ENCODE data around the gene RNF220.
"Not testable (repeated sequence)": the region's sequence is repeated elsewhere in the genome, so short reads cannot be mapped to it uniquely, and the experiment has no call there.

The RNF220 gene

DNA sequence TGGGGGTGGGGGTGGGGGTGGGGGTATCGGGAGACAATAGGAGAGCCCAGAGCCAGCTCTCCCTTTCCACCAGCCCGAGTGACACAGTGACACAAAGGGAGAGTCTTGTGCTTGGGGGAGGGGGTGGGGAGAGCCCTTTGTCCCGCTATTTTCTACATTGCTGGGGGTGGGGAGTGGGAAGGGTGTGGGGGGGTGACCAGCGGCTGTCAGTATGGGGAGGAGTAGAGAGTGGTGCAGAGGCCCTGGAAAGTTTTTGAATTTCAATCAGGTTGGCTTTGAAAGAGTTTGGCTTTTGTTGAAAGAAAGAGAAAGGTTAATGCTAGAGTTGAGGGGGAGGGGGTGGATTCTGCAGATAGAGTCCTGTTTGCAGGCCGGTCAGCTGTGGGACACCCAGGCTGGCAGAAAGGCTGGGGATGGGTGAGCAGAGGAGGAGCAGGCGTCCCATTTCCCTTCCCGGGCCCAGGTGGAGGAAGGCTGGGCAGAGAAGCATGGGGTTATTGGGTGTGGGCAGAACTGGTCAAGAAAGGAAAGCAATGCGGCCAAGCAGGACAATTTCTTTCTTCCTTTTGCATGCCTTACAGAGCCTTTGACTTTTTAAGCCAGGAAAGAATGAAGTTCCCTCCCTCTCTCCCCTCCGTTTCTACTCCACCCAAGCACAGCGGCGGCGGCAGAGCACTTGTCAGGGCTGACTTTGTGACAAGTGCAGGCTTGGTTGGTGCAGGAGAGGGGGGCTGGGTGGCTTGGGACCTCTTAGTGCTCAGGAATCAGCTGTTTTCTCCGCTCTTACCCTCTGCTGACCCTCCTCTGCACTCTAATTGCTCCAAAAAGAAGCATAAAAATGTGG lies 96.2 kb downstream of the RNF220 start:
- Histone ChIP-seq H3K27me3 (ENCODE audit: low read depth, low read length) (peaks cover 3% of the 10 kb centered on the region), H3K27ac (ENCODE audit: low read length) (no peak overlapping the region), H3K9me3 (ENCODE audit: control insufficient read depth in 1 of 2, low read length in 2 of 2) (no peaks in the 10 kb centered on the region), H3K36me3 (ENCODE audit: control insufficient read depth in 1 of 2, insufficient read depth in 2 of 2, low read length in 2 of 2) (no peaks in the 10 kb centered on the region), H3K4me3 (ENCODE audit: low read depth in 1 of 2, low read length in 2 of 2) (no peak overlapping the region), H3K4me1 (ENCODE audit: control insufficient read depth in 1 of 2, insufficient read depth in 2 of 2, low read length in 2 of 2) (peaks cover 0 to 4% of the 10 kb centered on the region in 2 donors)

DNA sequence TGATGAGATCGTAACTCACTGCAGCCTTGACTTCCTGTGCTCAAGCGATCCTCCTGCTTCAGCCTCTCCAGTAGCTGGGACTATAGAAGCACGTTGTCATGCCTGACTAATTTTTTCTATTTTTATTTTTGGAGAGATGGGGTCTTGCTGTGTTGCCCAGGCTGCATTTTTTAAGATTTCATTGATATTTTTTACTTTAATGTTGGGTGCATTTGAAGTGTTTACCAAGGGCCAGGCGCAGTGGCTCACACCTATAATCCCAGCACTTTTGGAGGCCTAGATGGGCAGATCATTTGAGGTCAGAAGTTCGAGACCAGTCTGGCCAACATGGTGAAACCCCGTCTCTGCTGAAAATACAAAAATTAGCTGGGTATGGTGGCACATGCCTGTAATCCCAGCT lies 97.8 kb downstream of the RNF220 start:
- not testable (repeated sequence) for H3K9me3 ChIP-seq (ENCODE audit: control insufficient read depth in 1 of 2, low read length in 2 of 2); H3K36me3 ChIP-seq (ENCODE audit: control insufficient read depth in 1 of 2, insufficient read depth in 2 of 2, low read length in 2 of 2); H3K4me1 ChIP-seq (ENCODE audit: control insufficient read depth in 1 of 2, insufficient read depth in 2 of 2, low read length in 2 of 2); H3K27me3 ChIP-seq (ENCODE audit: low read depth, low read length); H3K27ac ChIP-seq (ENCODE audit: low read length); H3K4me3 ChIP-seq (ENCODE audit: low read depth in 1 of 2, low read length in 2 of 2)

DNA sequence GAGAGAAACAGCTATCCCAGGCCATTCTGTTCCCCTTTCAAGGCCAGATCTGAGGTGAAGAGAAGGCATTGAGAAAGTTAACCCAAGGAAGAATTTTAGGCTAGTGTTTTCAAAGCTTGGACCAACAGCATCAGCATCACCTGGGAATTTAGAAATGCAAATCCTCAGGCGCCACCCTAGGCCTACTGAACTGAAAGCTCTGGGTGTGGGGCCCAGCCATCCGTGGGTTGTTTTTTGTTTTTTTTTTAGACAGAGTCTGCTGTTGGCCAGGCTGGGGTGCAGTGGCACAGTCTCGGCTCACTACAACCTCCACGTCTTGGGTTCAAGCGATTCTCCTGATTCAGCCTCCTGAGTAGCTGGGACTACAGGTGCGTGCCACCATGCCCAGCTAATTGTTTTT lies 98.6 kb downstream of the RNF220 start:
- Histone ChIP-seq H3K36me3 (ENCODE audit: control insufficient read depth in 1 of 2, insufficient read depth in 2 of 2, low read length in 2 of 2) (no peaks in the 10 kb centered on the region), H3K27ac (ENCODE audit: low read length) (no peak overlapping the region), H3K4me3 (ENCODE audit: low read depth in 1 of 2, low read length in 2 of 2) (no peak overlapping the region), H3K9me3 (ENCODE audit: control insufficient read depth in 1 of 2, low read length in 2 of 2) (no peaks in the 10 kb centered on the region), H3K27me3 (ENCODE audit: low read depth, low read length) (peaks cover 3% of the 10 kb centered on the region), H3K4me1 (ENCODE audit: control insufficient read depth in 1 of 2, insufficient read depth in 2 of 2, low read length in 2 of 2) (peaks cover 0 to 4% of the 10 kb centered on the region in 2 donors)

DNA sequence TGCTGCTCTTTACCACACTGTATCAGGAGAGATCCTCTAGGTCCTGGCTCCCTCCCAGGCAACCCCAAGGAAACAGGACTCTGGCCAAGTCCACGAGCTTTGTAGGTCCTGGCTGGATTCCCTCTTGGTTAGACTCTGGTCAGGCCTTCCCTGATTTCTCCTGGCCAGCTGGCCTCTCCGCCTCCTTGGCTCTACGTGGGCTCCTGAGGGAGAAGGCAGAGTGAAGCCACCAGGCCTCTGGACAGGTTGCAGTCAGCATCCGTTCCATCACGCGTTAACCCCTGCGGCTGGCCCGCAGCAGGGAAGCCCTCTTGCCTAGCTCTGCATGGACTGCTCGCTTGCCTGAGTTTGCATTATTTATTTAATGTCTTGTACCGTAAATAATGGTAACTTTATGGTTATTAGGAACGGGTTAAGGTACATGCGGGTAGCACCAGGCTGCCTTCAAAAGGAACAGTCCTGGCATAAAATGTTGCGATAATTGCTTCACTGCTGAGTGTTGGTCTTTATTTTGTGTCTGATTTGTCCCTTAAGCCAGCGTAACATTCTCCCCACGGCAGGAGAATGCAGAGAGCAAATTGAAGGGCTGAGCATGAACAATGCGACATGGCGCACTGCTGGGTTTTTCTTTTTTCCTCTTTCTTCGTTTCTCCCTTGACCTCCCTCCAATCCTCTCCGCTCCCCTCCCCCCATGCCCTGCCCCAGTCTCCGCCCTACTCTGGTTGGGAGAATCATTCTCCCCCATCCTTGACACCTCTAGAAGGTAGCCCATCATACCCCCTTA lies 100.3 kb downstream of the RNF220 start:
- Histone ChIP-seq H3K36me3 (ENCODE audit: control insufficient read depth in 1 of 2, insufficient read depth in 2 of 2, low read length in 2 of 2) (no peaks in the 10 kb centered on the region), H3K9me3 (ENCODE audit: control insufficient read depth in 1 of 2, low read length in 2 of 2) (no peaks in the 10 kb centered on the region), H3K27ac (ENCODE audit: low read length) (no peak overlapping the region), H3K4me3 (ENCODE audit: low read depth in 1 of 2, low read length in 2 of 2) (no peak overlapping the region), H3K27me3 (ENCODE audit: low read depth, low read length) (no peaks in the 10 kb centered on the region), H3K4me1 (ENCODE audit: control insufficient read depth in 1 of 2, insufficient read depth in 2 of 2, low read length in 2 of 2) (peaks cover 0 to 4% of the 10 kb centered on the region in 2 donors)

DNA sequence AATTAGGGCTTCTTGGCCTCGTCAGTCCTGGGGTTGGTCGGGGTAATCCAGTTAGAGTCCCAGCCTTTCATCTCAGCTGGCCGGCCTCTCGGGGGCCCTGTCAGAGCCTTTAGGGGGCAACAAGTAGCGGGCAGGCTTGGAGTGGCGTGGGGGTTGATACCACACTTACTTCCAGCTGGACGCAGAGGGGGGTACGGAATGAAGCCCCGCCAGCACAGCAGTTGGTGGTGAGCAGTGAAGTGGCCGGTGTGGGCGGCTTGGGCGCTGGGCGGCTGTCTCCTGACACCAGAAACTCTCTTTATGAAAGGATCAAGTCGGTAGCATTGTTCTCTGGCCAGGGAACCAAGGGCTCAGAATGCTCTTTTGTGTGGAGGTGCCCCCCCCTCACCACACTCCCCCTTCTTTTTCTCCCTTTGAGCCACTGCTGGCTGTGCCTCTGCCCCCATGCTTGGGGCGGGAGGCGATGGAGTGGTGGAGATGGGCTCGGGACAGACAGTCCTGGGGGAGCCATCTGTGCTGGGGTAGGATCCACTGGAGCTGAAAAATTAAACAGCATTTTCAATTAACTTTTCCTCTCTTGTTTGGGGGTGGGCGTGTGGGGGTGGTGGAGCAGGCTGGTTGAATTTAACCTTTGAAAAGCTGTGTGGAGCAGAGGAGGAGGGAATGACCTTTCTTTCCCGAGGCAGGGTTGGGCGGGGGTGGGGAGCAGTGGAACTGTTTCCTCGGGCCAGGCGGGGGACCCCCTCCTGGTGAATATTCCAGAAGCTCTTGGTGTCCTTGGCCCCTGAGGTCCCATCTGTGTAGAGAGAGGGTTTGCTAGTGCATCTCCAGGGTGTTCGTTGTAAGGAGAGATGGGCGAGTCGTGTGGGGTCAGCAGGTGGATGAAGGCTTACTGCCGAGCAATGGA lies 102.7 kb downstream of the RNF220 start:
- Histone ChIP-seq H3K27ac (ENCODE audit: low read length) (no peak overlapping the region), H3K9me3 (ENCODE audit: control insufficient read depth in 1 of 2, low read length in 2 of 2) (no peaks in the 10 kb centered on the region), H3K27me3 (ENCODE audit: low read depth, low read length) (no peaks in the 10 kb centered on the region), H3K4me3 (ENCODE audit: low read depth in 1 of 2, low read length in 2 of 2) (no peak overlapping the region), H3K36me3 (ENCODE audit: control insufficient read depth in 1 of 2, insufficient read depth in 2 of 2, low read length in 2 of 2) (no peaks in the 10 kb centered on the region), H3K4me1 (ENCODE audit: control insufficient read depth in 1 of 2, insufficient read depth in 2 of 2, low read length in 2 of 2) (no peaks in the 10 kb centered on the region)

DNA sequence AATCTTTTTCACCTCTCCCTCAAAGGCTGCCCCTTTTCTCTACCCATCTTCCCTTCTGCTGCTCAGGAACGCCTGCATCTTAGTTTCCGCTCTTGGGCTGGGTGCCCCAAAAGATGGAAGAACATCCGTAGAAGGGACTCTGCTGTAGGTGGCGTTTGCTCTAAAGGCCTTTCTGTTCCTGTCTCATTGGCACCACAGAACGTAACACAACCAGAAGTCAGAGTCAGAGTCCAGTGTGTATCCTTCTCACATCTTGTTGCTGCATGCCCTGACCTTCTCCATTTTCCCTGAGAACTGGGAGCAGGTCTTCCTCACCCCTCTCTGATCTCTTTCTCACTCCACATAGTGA lies 103.3 kb downstream of the RNF220 start:
- H3K9me3 ChIP-seq (ENCODE audit: control insufficient read depth in 1 of 2, low read length in 2 of 2), result no peaks in the 10 kb centered on the region
- no peak overlapping the region for H3K27ac ChIP-seq (ENCODE audit: low read length)
- no peaks in the 10 kb centered on the region for H3K27me3 ChIP-seq (ENCODE audit: low read depth, low read length)
- no peaks in the 10 kb centered on the region for H3K36me3 ChIP-seq (ENCODE audit: control insufficient read depth in 1 of 2, insufficient read depth in 2 of 2, low read length in 2 of 2)
- no peak overlapping the region for H3K4me3 ChIP-seq (ENCODE audit: low read depth in 1 of 2, low read length in 2 of 2)
- H3K4me1 ChIP-seq (ENCODE audit: control insufficient read depth in 1 of 2, insufficient read depth in 2 of 2, low read length in 2 of 2), result no peaks in the 10 kb centered on the region

DNA sequence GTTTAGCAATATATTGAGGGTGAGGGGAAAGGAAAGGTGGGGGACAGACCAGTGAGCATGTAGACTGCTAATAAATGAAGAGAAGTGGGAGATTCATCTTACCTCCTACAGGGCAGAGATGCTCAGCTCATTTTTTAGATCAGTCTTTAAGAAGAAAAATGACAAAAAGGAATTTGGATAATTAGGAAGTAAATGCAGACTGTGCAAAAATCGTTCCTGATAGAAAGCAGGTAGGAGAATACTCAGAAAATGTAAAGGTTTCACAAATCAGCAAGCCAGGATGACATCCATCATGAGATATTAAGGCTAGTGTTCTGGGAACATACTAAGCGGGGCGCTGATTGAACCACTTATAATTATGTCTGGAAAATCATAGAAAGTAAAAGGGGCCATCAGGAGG lies 106.3 kb downstream of the RNF220 start:
- no peaks in the 10 kb centered on the region for H3K27me3 ChIP-seq (ENCODE audit: low read depth, low read length)
- H3K4me3 ChIP-seq (ENCODE audit: low read depth in 1 of 2, low read length in 2 of 2), result no peak overlapping the region
- no peaks in the 10 kb centered on the region for H3K36me3 ChIP-seq (ENCODE audit: control insufficient read depth in 1 of 2, insufficient read depth in 2 of 2, low read length in 2 of 2)
- H3K27ac ChIP-seq (ENCODE audit: low read length), result no peak overlapping the region
- H3K4me1 ChIP-seq (ENCODE audit: control insufficient read depth in 1 of 2, insufficient read depth in 2 of 2, low read length in 2 of 2), result no peaks in the 10 kb centered on the region
- H3K9me3 ChIP-seq (ENCODE audit: control insufficient read depth in 1 of 2, low read length in 2 of 2), result no peaks in the 10 kb centered on the region

DNA sequence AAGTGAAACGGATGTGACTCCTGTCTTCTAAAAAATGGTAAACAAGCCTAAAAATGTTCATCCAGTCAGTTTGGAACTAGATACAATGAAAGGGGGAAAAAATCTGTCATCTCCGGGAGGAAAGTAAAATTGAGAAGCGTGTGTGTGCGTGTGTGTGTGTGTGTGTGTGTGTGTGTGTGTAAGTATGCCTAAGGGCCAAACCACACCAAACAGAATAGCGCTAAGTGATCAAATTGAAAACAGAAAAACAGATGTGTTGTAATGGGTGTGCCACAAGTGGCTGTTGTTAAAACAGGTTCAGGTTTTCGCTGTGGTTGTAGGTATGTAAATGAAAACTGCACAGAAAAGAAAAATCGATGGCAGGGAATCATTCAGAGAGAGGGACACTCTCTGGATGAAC lies 106.7 kb downstream of the RNF220 start:
- Histone ChIP-seq H3K4me3 (ENCODE audit: low read depth in 1 of 2, low read length in 2 of 2) (no peak overlapping the region), H3K36me3 (ENCODE audit: control insufficient read depth in 1 of 2, insufficient read depth in 2 of 2, low read length in 2 of 2) (no peaks in the 10 kb centered on the region), H3K4me1 (ENCODE audit: control insufficient read depth in 1 of 2, insufficient read depth in 2 of 2, low read length in 2 of 2) (no peaks in the 10 kb centered on the region), H3K27ac (ENCODE audit: low read length) (no peak overlapping the region), H3K9me3 (ENCODE audit: control insufficient read depth in 1 of 2, low read length in 2 of 2) (no peaks in the 10 kb centered on the region), H3K27me3 (ENCODE audit: low read depth, low read length) (no peaks in the 10 kb centered on the region)

DNA sequence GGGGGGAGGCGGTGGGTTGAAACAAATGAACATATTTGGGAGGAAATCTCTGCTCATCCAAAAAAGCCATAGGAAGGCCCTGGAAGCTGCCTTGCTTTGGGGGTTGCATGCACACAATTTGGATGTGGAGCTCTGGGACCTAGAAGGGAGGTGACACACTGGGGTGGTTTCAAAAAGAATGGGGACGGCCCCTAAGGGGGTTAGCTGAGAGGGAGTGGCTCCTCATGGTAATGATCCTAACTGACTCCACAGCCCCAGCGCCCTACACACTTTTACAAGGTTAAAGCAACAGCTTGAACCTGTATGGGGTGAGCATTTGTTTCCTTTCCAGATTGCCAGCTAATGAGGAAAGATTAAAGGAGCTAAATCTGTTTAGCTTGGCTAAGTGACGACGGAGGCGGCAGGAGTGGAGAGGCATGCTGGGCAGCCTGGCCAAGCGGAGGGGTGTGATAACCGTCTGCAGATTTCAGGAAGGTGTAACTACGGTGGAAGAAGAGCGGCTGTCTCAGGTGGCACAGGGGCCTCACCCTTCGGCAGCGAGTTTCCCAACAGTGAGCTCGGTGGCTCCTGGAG lies 107.3 kb downstream of the RNF220 start:
- H3K4me3 ChIP-seq (ENCODE audit: low read depth in 1 of 2, low read length in 2 of 2), result no peak overlapping the region
- no peaks in the 10 kb centered on the region for H3K27me3 ChIP-seq (ENCODE audit: low read depth, low read length)
- no peak overlapping the region for H3K27ac ChIP-seq (ENCODE audit: low read length)
- H3K4me1 ChIP-seq (ENCODE audit: control insufficient read depth in 1 of 2, insufficient read depth in 2 of 2, low read length in 2 of 2), result no peaks in the 10 kb centered on the region
- no peaks in the 10 kb centered on the region for H3K9me3 ChIP-seq (ENCODE audit: control insufficient read depth in 1 of 2, low read length in 2 of 2)
- no peaks in the 10 kb centered on the region for H3K36me3 ChIP-seq (ENCODE audit: control insufficient read depth in 1 of 2, insufficient read depth in 2 of 2, low read length in 2 of 2)

DNA sequence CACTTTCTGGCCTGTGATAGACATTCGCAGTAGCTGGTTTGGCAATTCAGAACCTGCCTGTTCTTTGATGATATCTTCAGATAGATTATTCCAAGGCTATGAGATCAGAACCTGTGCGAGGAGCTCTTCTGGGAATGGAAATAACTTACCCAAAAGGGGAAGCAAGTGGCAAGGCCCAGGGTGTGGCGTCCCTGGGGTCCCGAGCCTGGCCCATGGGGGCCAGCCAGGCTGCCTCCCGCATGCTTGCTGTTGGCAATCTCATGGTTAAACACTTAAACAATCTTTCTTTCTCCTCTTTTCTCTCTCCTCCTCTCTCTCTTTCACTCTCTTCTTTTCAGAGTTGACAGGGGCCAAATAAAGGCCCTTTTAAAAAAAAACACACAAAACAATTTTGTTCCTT lies 108.1 kb downstream of the RNF220 start:
- Histone ChIP-seq H3K4me3 (ENCODE audit: low read depth in 1 of 2, low read length in 2 of 2) (no peak overlapping the region), H3K27me3 (ENCODE audit: low read depth, low read length) (no peaks in the 10 kb centered on the region), H3K4me1 (ENCODE audit: control insufficient read depth in 1 of 2, insufficient read depth in 2 of 2, low read length in 2 of 2) (no peaks in the 10 kb centered on the region), H3K9me3 (ENCODE audit: control insufficient read depth in 1 of 2, low read length in 2 of 2) (no peaks in the 10 kb centered on the region), H3K36me3 (ENCODE audit: control insufficient read depth in 1 of 2, insufficient read depth in 2 of 2, low read length in 2 of 2) (no peaks in the 10 kb centered on the region), H3K27ac (ENCODE audit: low read length) (no peak overlapping the region)

DNA sequence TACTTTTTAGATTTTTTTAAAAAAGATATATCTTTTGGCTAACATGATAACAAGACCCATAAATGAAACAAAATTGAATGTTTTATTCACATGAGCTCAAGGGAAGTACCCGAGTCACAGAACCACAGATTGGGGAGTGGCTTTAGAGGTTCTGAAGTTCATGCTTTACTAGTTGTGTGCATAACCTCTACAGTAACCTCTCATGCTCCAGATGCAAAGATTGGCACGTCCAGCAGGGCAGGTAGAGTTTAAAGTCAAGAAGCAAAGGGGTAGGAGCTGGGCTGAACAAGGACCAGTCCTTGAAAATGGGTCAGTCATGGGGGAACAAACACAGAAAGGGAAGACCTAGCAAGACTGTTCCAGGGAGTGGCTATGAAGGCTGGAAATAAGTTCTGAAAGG lies 109.6 kb downstream of the RNF220 start:
- Histone ChIP-seq H3K4me1 (ENCODE audit: control insufficient read depth in 1 of 2, insufficient read depth in 2 of 2, low read length in 2 of 2) (no peaks in the 10 kb centered on the region), H3K4me3 (ENCODE audit: low read depth in 1 of 2, low read length in 2 of 2) (no peak overlapping the region), H3K27ac (ENCODE audit: low read length) (no peak overlapping the region)

More for the DNA sequence above, 109.6 kb downstream of the RNF220 start:
- Histone ChIP-seq H3K9me3 (ENCODE audit: control insufficient read depth in 1 of 2, low read length in 2 of 2) (no peaks in the 10 kb centered on the region), H3K36me3 (ENCODE audit: control insufficient read depth in 1 of 2, insufficient read depth in 2 of 2, low read length in 2 of 2) (no peaks in the 10 kb centered on the region), H3K27me3 (ENCODE audit: low read depth, low read length) (no peaks in the 10 kb centered on the region)
